MM.1S (cell line): ENCODE results near the gene MAST3.

Experiments
- CTCF ChIP-seq: fragments of 300-600 bp; sonication (generic); IDR thresholded peaks from 2 replicates; pipeline ENCODE4 v1.5.1; 2016; ENCODE audit warnings: antibody characterized with exemption, low read length, mixed read lengths
- EZH2 ChIP-seq: fragments of 300-600 bp; sonication (generic); optimal IDR thresholded peaks from 2 replicates; pipeline ENCODE3; 2017; ENCODE audit warnings: low read depth, mild to moderate bottlenecking, antibody characterized with exemption, low read length, mixed read lengths
- EZH2phosphoT487 ChIP-seq: fragments of 300-600 bp; sonication (generic); IDR thresholded peaks from 2 replicates; pipeline ENCODE4 v1.6.1; 2018; ENCODE audit warnings: antibody characterized with exemption, low read length

GRCh38 chr19:18147396-18147795, 49.8 kb downstream of the MAST3 start:
- TF ChIP-seq EZH2 = no peak
- TF ChIP-seq CTCF = no peak
- no peak for TF ChIP-seq EZH2phosphoT487
